Measurements from ENCODE around the gene MALL.
"Not testable (repeated sequence)": the region's sequence is repeated elsewhere in the genome, so short reads cannot be mapped to it uniquely, and the experiment has no call there.

GRCh38 chr2:110075896-110076295 is 39.7 kb downstream of the MALL start:
- TF ChIP-seq, protein P1, sequence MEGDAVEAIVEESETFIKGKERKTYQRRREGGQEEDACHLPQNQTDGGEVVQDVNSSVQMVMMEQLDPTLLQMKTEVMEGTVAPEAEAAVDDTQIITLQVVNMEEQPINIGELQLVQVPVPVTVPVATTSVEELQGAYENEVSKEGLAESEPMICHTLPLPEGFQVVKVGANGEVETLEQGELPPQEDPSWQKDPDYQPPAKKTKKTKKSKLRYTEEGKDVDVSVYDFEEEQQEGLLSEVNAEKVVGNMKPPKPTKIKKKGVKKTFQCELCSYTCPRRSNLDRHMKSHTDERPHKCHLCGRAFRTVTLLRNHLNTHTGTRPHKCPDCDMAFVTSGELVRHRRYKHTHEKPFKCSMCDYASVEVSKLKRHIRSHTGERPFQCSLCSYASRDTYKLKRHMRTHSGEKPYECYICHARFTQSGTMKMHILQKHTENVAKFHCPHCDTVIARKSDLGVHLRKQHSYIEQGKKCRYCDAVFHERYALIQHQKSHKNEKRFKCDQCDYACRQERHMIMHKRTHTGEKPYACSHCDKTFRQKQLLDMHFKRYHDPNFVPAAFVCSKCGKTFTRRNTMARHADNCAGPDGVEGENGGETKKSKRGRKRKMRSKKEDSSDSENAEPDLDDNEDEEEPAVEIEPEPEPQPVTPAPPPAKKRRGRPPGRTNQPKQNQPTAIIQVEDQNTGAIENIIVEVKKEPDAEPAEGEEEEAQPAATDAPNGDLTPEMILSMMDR (IDR thresholded peaks at IDR 0.05), result not testable (repeated sequence)
- TF ChIP-seq POLR2A, EP300 (IDR thresholded peaks at IDR 0.05): not testable (repeated sequence)

All from tibial nerve (tissue), 4 donors.